ENCODE data around the gene NLGN2. TPM values are rescaled to one million over a fixed set of nuclear protein-coding genes. Genes with fewer than 3 reads are reported as not detected.

NLGN2 gene
- total RNA-seq, 2 experiments from 2014 or later: 2.0 to 3.5 TPM

GRCh38 chr17:7382901-7383300 lies 24.7 kb upstream of the NLGN2 start:
- Mint-ChIP-seq H3K4me1 (peaks cover 7% of the 10 kb centered on the region), H3K4me3 (no peak overlapping the region)
- no peak for ATAC-seq

GRCh38 chr17:7383371-7383741 lies 24.3 kb upstream of the NLGN2 start:
- DNase-seq (no peak), ATAC-seq (no peak)
- peaks cover 33% of the 10 kb centered on the region for H3K27me3 Mint-ChIP-seq
- CTCF ChIA-PET: interaction anchor here (0.7 to 2.8 kb wide), 6 partner anchors 10 to 178 kb away, joined by 3 to 10 read pairs (median 5); partner anchors contain the start of genes PLSCR3, SENP3, TMEM256 and TMEM95
- no peak overlapping the region for H3K4me3 Mint-ChIP-seq
- no peak overlapping the region for H3K27ac Mint-ChIP-seq
- H3K9me3 Mint-ChIP-seq (ENCODE audit: low read depth): peaks cover 3% of the 10 kb centered on the region
- H3K36me3 Mint-ChIP-seq: peaks cover 2% of the 10 kb centered on the region
- peaks cover 7% of the 10 kb centered on the region for H3K4me1 Mint-ChIP-seq

More at GRCh38 chr17:7382901-7383300, 24.7 kb upstream of the NLGN2 start:
- Mint-ChIP-seq H3K36me3 (peaks cover 2% of the 10 kb centered on the region), H3K27me3 (peaks cover 33% of the 10 kb centered on the region), H3K9me3 (ENCODE audit: low read depth) (peaks cover 3% of the 10 kb centered on the region), H3K27ac (no peak overlapping the region)
- CTCF ChIA-PET: interaction anchor here (1.0 to 2.8 kb wide), 3 partner anchors 28 to 90 kb away, joined by 3 to 10 read pairs (median 6); partner anchors contain the start of gene TMEM95
- DNase-seq: no peak

- Mint-ChIP-seq H3K4me1 (peaks cover 7% of the 10 kb centered on the region), H3K4me3 (peak overlapping the region; percentile 72), H3K27ac (peak overlapping the region; percentile 68), H3K36me3 (peaks cover 2% of the 10 kb centered on the region), H3K27me3 (peaks cover 33% of the 10 kb centered on the region), H3K9me3 (ENCODE audit: low read depth) (peaks cover 3% of the 10 kb centered on the region)
- CTCF ChIA-PET: interaction anchor here (0.7 to 2.8 kb wide), 9 partner anchors 10 to 178 kb away, joined by 3 to 10 read pairs (median 4); partner anchors contain the start of genes PLSCR3, SENP3, TMEM256 and TMEM95
- DNase-seq (peak; percentile 81), ATAC-seq (peak; percentile 99)
Observed at GRCh38 chr17:7383742-7384488, 23.7 kb upstream of the NLGN2 start.

- H3K9me3 Mint-ChIP-seq (ENCODE audit: low read depth): no peaks in the 10 kb centered on the region
- H3K36me3 Mint-ChIP-seq: peaks cover under 1% of the 10 kb centered on the region
- H3K27ac Mint-ChIP-seq: peak overlapping the region; percentile 68
- H3K4me1 Mint-ChIP-seq: peaks cover 7% of the 10 kb centered on the region
- CTCF ChIA-PET: interaction anchor here (0.9 to 2.6 kb wide), 6 partner anchors 9 to 88 kb away, joined by 3 to 10 read pairs (median 4); partner anchors contain the start of genes PLSCR3 and TMEM256
- peak overlapping the region; percentile 72 for H3K4me3 Mint-ChIP-seq
- ATAC-seq (no peak), DNase-seq (no peak)
- H3K27me3 Mint-ChIP-seq: peaks cover 27% of the 10 kb centered on the region
Observed at GRCh38 chr17:7384489-7385081, 23.1 kb upstream of the NLGN2 start.

GRCh38 chr17:7388856-7389255 lies 18.8 kb upstream of the NLGN2 start:
- Mint-ChIP-seq H3K27me3 (no peaks in the 10 kb centered on the region), H3K4me3 (no peak overlapping the region), H3K9me3 (ENCODE audit: low read depth) (no peaks in the 10 kb centered on the region), H3K27ac (no peak overlapping the region), H3K36me3 (peaks cover 4% of the 10 kb centered on the region), H3K4me1 (peaks cover 17% of the 10 kb centered on the region)
- DNase-seq (no peak), ATAC-seq (no peak)
- CTCF ChIA-PET: interaction anchor here (0.7 to 2.3 kb wide), 3 partner anchors 14 to 172 kb away, joined by 3 to 6 read pairs (median 3); no protein-coding TSS in a partner anchor

- ATAC-seq (no peak), DNase-seq (no peak)
- no peaks in the 10 kb centered on the region for H3K27me3 Mint-ChIP-seq
- H3K9me3 Mint-ChIP-seq (ENCODE audit: low read depth): no peaks in the 10 kb centered on the region
- H3K36me3 Mint-ChIP-seq: peaks cover 4% of the 10 kb centered on the region
- CTCF ChIA-PET: interaction anchor here (0.6 to 2.3 kb wide), 2 partner anchors 83 to 170 kb away, joined by 3 to 6 read pairs; no protein-coding TSS in a partner anchor
- H3K4me1 Mint-ChIP-seq: peaks cover 18% of the 10 kb centered on the region
- H3K27ac Mint-ChIP-seq: no peak overlapping the region
- H3K4me3 Mint-ChIP-seq: no peak overlapping the region
Observed at GRCh38 chr17:7389924-7390910, 17.4 kb upstream of the NLGN2 start.

- peaks cover 4% of the 10 kb centered on the region for H3K36me3 Mint-ChIP-seq
- H3K4me1 Mint-ChIP-seq: peaks cover 18% of the 10 kb centered on the region
- H3K4me3 Mint-ChIP-seq: no peak overlapping the region
- no peak overlapping the region for H3K27ac Mint-ChIP-seq
- no peaks in the 10 kb centered on the region for H3K27me3 Mint-ChIP-seq
- CTCF ChIA-PET: interaction anchor here (0.6 kb wide), 1 partner anchor 82 kb away, joined by 3 read pairs; no protein-coding TSS in a partner anchor
- no peak for ATAC-seq
- DNase-seq: no peak
- H3K9me3 Mint-ChIP-seq (ENCODE audit: low read depth): no peaks in the 10 kb centered on the region
Observed at GRCh38 chr17:7391307-7391706, 16.3 kb upstream of the NLGN2 start.

- DNase-seq: no peak
- no peak for ATAC-seq
- Mint-ChIP-seq H3K27me3 (no peaks in the 10 kb centered on the region), H3K9me3 (ENCODE audit: low read depth) (no peaks in the 10 kb centered on the region), H3K4me1 (peaks cover 18% of the 10 kb centered on the region), H3K27ac (no peak overlapping the region), H3K4me3 (peak overlapping the region; percentile 94), H3K36me3 (peaks cover 4% of the 10 kb centered on the region)
- CTCF ChIA-PET: interaction anchor here (0.7 to 2.6 kb wide), 7 partner anchors 8 to 295 kb away, joined by 3 to 11 read pairs (median 5); partner anchors contain the start of genes SENP3, TMEM256 and WRAP53
Observed at GRCh38 chr17:7392696-7393612, 14.7 kb upstream of the NLGN2 start.

GRCh38 chr17:7393613-7394451 lies 13.8 kb upstream of the NLGN2 start:
- Mint-ChIP-seq H3K27me3 (no peaks in the 10 kb centered on the region), H3K27ac (peak overlapping the region; percentile 84), H3K9me3 (ENCODE audit: low read depth) (no peaks in the 10 kb centered on the region), H3K4me1 (peaks cover 18% of the 10 kb centered on the region), H3K36me3 (peaks cover 4% of the 10 kb centered on the region), H3K4me3 (peak overlapping the region; percentile 94)
- peak; percentile 45 for ATAC-seq
- peak; percentile 57 for DNase-seq
- CTCF ChIA-PET: interaction anchor here (1.1 to 2.6 kb wide), 8 partner anchors 9 to 294 kb away, joined by 3 to 11 read pairs (median 4); partner anchors contain the start of genes SENP3, TMEM256 and WRAP53

GRCh38 chr17:7394452-7395191 lies 13.0 kb upstream of the NLGN2 start, which contains the start of gene PLSCR3:
Gene PLSCR3, minus strand, starts transcription at chr17:7394525. Its CDS starts 415 bp downstream, at chr17:7394110.
- peak within 1 kb of the TSS; percentile 94 for H3K4me3 Mint-ChIP-seq
- CTCF ChIA-PET: interaction anchor here (1.2 to 2.6 kb wide), 7 partner anchors 10 to 294 kb away, joined by 3 to 11 read pairs (median 5); partner anchors contain the start of genes SENP3 and WRAP53
- DNase-seq (peak; percentile 86), ATAC-seq (peak; percentile 92)
- H3K27me3 Mint-ChIP-seq: no peaks in the 10 kb centered on the region
- peak within 1 kb of the TSS; percentile 85 for H3K27ac Mint-ChIP-seq
- peaks cover 18% of the 10 kb centered on the region for H3K4me1 Mint-ChIP-seq
- H3K9me3 Mint-ChIP-seq (ENCODE audit: low read depth): no peaks in the 10 kb centered on the region
- H3K36me3 Mint-ChIP-seq: peaks cover 3% of the 10 kb centered on the region
